Erythroblast (primary cell): Measurements from ENCODE around the gene MEIKIN.

Source experiments
- GATA1 ChIP-seq: IDR thresholded peaks from 2 replicates; pipeline ENCODE4 v1.6.1; 2011; ENCODE audit warnings: low read depth, mild to moderate bottlenecking, control low read depth, low read length, moderate library complexity
- POLR2A ChIP-seq: IDR thresholded peaks from 2 replicates; pipeline ENCODE4 v1.6.1; 2011; ENCODE audit warnings: mild to moderate bottlenecking, low read length

GRCh38 chr5:131773805-131774204 is 171.7 kb downstream of the MEIKIN start:
- TF ChIP-seq POLR2A (no peak), GATA1 (no peak)
